ENCODE results near the gene MPZL2. TPM values are rescaled to one million over a fixed set of nuclear protein-coding genes. Genes with fewer than 3 reads are reported as not detected.
"Not testable (repeated sequence)": the region's sequence is repeated elsewhere in the genome, so short reads cannot be mapped to it uniquely, and the experiment has no call there.

MPZL2 gene
- total RNA-seq, 4 donors from 2014 or later, result 8.7 to 57.0 (median 12.1) TPM

GRCh38 chr11:118310271-118310670 is 46.2 kb upstream of the MPZL2 start:
- Histone ChIP-seq H3K4me1 (peaks cover 0 to under 1% (median 0%) of the 10 kb centered on the region in 3 donors), H3K27me3 (peaks cover 42% of the 10 kb centered on the region), H3K27ac (no peak overlapping the region), H3K36me3 (no peaks in the 10 kb centered on the region), H3K9me3 (no peaks in the 10 kb centered on the region), H3K4me3 (no peak overlapping the region)
- no peak for ATAC-seq
- WGBS, 2 donors (ENCODE audit: low coverage in 1 of 2), result 29 to 85% methylated on average over 1 to 3 of the region's 3 CpGs
- no peak for TF ChIP-seq POLR2AphosphoS5 (IDR thresholded peaks at IDR 0.05)
- no peak for TF ChIP-seq EP300 (IDR thresholded peaks at IDR 0.05)
- no peak for TF ChIP-seq CTCF (IDR thresholded peaks at IDR 0.05)
- TF ChIP-seq POLR2A (IDR thresholded peaks at IDR 0.05), result no peak

GRCh38 chr11:118308995-118309528 is 45.0 kb upstream of the MPZL2 start:
- ATAC-seq, H3K9me3 ChIP-seq, H3K4me3 ChIP-seq, H3K27ac ChIP-seq, H3K4me1 ChIP-seq, H3K36me3 ChIP-seq: not testable (repeated sequence)
- WGBS, 2 donors (ENCODE audit: low coverage in 1 of 2), result 97 to 100% methylated on average over 1 to 4 of the region's 5 CpGs
- H3K27me3 ChIP-seq, result peaks cover 40% of the 10 kb centered on the region

GRCh38 chr11:118306556-118306955 is 42.5 kb upstream of the MPZL2 start:
- Histone ChIP-seq H3K27me3 (peaks cover 22% of the 10 kb centered on the region), H3K27ac (no peak overlapping the region), H3K4me1 (no peaks in the 10 kb centered on the region), H3K9me3 (no peaks in the 10 kb centered on the region), H3K36me3 (no peaks in the 10 kb centered on the region), H3K4me3 (no peak overlapping the region)
- no peak for TF ChIP-seq EP300 (IDR thresholded peaks at IDR 0.05)
- TF ChIP-seq POLR2A (IDR thresholded peaks at IDR 0.05), result no peak
- no peak for TF ChIP-seq POLR2AphosphoS5 (IDR thresholded peaks at IDR 0.05)
- TF ChIP-seq CTCF (IDR thresholded peaks at IDR 0.05), result no peak
- no peak for ATAC-seq
- 71 to 83% methylated on average over 1 to 2 of the region's 2 CpGs for WGBS, 2 donors (ENCODE audit: low coverage in 1 of 2)

- ATAC-seq, result no peak
- H3K27ac ChIP-seq, result no peak overlapping the region
- H3K4me3 ChIP-seq, result no peak overlapping the region
- H3K36me3 ChIP-seq, result no peaks in the 10 kb centered on the region
- no peaks in the 10 kb centered on the region for H3K4me1 ChIP-seq
- no peak for TF ChIP-seq EP300 (IDR thresholded peaks at IDR 0.05)
- TF ChIP-seq POLR2AphosphoS5 (IDR thresholded peaks at IDR 0.05), result no peak
- TF ChIP-seq POLR2A (IDR thresholded peaks at IDR 0.05), result no peak
- TF ChIP-seq CTCF (IDR thresholded peaks at IDR 0.05), result no peak
- no peaks in the 10 kb centered on the region for H3K9me3 ChIP-seq
- WGBS, 2 donors (ENCODE audit: low coverage in 1 of 2), result 61 to 66% methylated on average over 4 to 8 of the region's 8 CpGs
- peaks cover 22% of the 10 kb centered on the region for H3K27me3 ChIP-seq
These were observed 41.6 kb upstream of the MPZL2 start for GRCh38 chr11:118305726-118306125.

- WGBS, 2 donors (ENCODE audit: low coverage in 1 of 2), result 29 to 85% methylated on average over 2 to 5 of the region's 8 CpGs
- no peaks in the 10 kb centered on the region for H3K36me3 ChIP-seq
- no peaks in the 10 kb centered on the region for H3K9me3 ChIP-seq
- H3K27me3 ChIP-seq, result peaks cover 22% of the 10 kb centered on the region
- no peak within 1 kb of the TSS for H3K4me3 ChIP-seq
- no peak within 1 kb of the TSS for H3K27ac ChIP-seq
- TF ChIP-seq POLR2AphosphoS5 (IDR thresholded peaks at IDR 0.05) (no peak), EP300 (IDR thresholded peaks at IDR 0.05) (no peak), CTCF (IDR thresholded peaks at IDR 0.05) (no peak), POLR2A (IDR thresholded peaks at IDR 0.05) (no peak)
- no peaks in the 10 kb centered on the region for H3K4me1 ChIP-seq
- ATAC-seq, result no peak
These were observed 40.6 kb upstream of the MPZL2 start, which contains the start of gene CD3E for GRCh38 chr11:118304568-118305248. TSS of gene CD3E (plus strand) at chr11:118304730. CDS start at chr11:118304953, 223 bp downstream.
